Amniotic epithelial cell (primary cell): ENCODE data around the gene MTCH1.
A peak's percentile ranks its signal among the peaks of the same experiment; 100 is the strongest.

Experiments used
- DNase-seq: peaks from one replicate; pipeline ENCODE4 v3.0.0-alpha.2; 2010; ENCODE audit warnings: low read depth

Gene MTCH1

GRCh38 chr6:37017606-37018197, 31.7 kb upstream of the MTCH1 start:
- DNase-seq = no peak

GRCh38 chr6:37016995-37017394, 31.0 kb upstream of the MTCH1 start:
- no peak for DNase-seq

- no peak for DNase-seq
These were observed 29.5 kb upstream of the MTCH1 start for GRCh38 chr6:37015532-37015931.

GRCh38 chr6:37014667-37015066, 28.7 kb upstream of the MTCH1 start:
- DNase-seq = no peak

- DNase-seq = no peak
These were observed 27.8 kb upstream of the MTCH1 start for GRCh38 chr6:37013516-37014491.

- DNase-seq = peak; percentile 81
These were observed 25.8 kb upstream of the MTCH1 start for GRCh38 chr6:37011656-37012378.

- DNase-seq = no peak
These were observed 24.5 kb upstream of the MTCH1 start for GRCh38 chr6:37010402-37010892.

GRCh38 chr6:37008484-37009465, 22.8 kb upstream of the MTCH1 start:
- DNase-seq = no peak

- DNase-seq = peak; percentile 17
These were observed 21.5 kb upstream of the MTCH1 start for GRCh38 chr6:37007340-37008043.

- DNase-seq = no peak
These were observed 20.9 kb upstream of the MTCH1 start for GRCh38 chr6:37006793-37007339.

- DNase-seq = no peak
These were observed 20.0 kb upstream of the MTCH1 start for GRCh38 chr6:37005827-37006567.

- no peak for DNase-seq
These were observed 19.2 kb upstream of the MTCH1 start, which contains the start of gene FGD2 for GRCh38 chr6:37005061-37005810. FGD2 (plus strand) TSS chr6:37005655; CDS start chr6:37005818, 163 bp downstream.

- no peak for DNase-seq
These were observed 18.3 kb upstream of the MTCH1 start for GRCh38 chr6:37004044-37004980.

- no peak for DNase-seq
These were observed 13.7 kb upstream of the MTCH1 start for GRCh38 chr6:36999751-37000125.

GRCh38 chr6:36999061-36999750, 13.2 kb upstream of the MTCH1 start:
- DNase-seq = no peak

- DNase-seq = no peak
These were observed 12.7 kb upstream of the MTCH1 start for GRCh38 chr6:36998723-36999038.
